ENCODE measurements around the gene IGFBP5.

DNA sequence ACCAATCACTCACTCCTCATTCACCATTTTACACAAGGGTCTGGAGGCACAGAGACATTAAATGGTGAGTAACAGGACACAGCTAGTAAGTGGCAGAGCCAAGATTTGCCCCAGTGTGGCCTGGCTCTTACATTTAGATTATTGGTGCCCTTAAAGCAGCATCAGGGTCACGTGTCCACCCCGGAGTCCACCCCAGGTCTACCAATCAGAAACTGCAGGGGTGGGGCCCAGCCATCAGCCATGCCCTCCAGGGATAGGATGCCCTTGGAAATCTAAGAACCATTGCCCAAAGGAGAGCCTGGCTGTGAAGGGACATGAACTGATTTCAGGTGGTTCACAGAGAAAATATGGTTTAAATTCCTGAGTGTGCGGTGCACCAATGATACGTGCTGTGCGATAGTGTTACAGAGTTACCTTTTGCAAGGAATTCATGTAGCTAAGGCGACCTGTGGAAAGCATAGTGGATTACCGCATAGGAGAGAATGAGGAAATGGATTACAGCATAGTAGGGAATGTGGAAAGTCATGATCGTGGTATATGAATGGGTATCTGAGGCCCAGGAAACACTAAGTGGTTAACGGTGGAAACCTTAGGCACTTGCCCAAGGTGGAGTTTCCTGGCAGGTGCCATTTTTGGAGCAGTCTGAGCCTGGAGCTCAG is 17.8 kb downstream of the IGFBP5 start:
- TF ChIP-seq EZH2phosphoT487 (IDR thresholded peaks at IDR 0.05; ENCODE audit: insufficient read depth, low read depth), result no peak
- no peak for TF ChIP-seq EZH2 (IDR thresholded peaks at IDR 0.05; ENCODE audit: insufficient read depth, poor library complexity, severe bottlenecking)
